ENCODE data around the gene CCDC51. TPM values are rescaled to one million over a fixed set of nuclear protein-coding genes. Genes with fewer than 3 reads are reported as not detected.

The CCDC51 gene
- total and polyA plus RNA-seq, 2 experiments from 2014 or later: 18.6 to 31.4 TPM

GRCh38 chr3:48472673-48472922, 32.7 kb upstream of the CCDC51 start:
- DNase-seq (ENCODE audit: low read depth in 1 of 2, low spot score in 1 of 2): no peak
- peaks cover 21% of the 10 kb centered on the region for H3K4me1 ChIP-seq (ENCODE audit: low read depth)
- H3K27ac ChIP-seq: peak overlapping the region; percentile 82
- peak overlapping the region; percentile 29 for H3K4me3 ChIP-seq
- H3K27me3 ChIP-seq: no peaks in the 10 kb centered on the region
- no peaks in the 10 kb centered on the region for H3K9me3 ChIP-seq (ENCODE audit: low read depth)
- TF ChIP-seq CTCF (IDR thresholded peaks at IDR 0.05; ENCODE audit: low read depth, low read length): no peak
- H3K36me3 ChIP-seq: no peaks in the 10 kb centered on the region

GRCh38 chr3:48470286-48470685, 30.4 kb upstream of the CCDC51 start:
- Histone ChIP-seq H3K4me3 (no peak overlapping the region), H3K9me3 (ENCODE audit: low read depth) (no peaks in the 10 kb centered on the region), H3K27ac (no peak overlapping the region), H3K4me1 (ENCODE audit: low read depth) (peaks cover 27% of the 10 kb centered on the region), H3K36me3 (no peaks in the 10 kb centered on the region), H3K27me3 (no peaks in the 10 kb centered on the region)
- no peak for DNase-seq (ENCODE audit: low read depth in 1 of 2, low spot score in 1 of 2)
- no peak for TF ChIP-seq CTCF (IDR thresholded peaks at IDR 0.05; ENCODE audit: low read depth, low read length)

- H3K27me3 ChIP-seq: no peaks in the 10 kb centered on the region
- H3K4me3 ChIP-seq: no peak overlapping the region
- H3K4me1 ChIP-seq (ENCODE audit: low read depth): peaks cover 25% of the 10 kb centered on the region
- H3K9me3 ChIP-seq (ENCODE audit: low read depth): no peaks in the 10 kb centered on the region
- TF ChIP-seq CTCF (IDR thresholded peaks at IDR 0.05; ENCODE audit: low read depth, low read length): no peak
- H3K36me3 ChIP-seq: no peaks in the 10 kb centered on the region
- no peak for DNase-seq (ENCODE audit: low read depth in 1 of 2, low spot score in 1 of 2)
- no peak overlapping the region for H3K27ac ChIP-seq
Measured at GRCh38 chr3:48469046-48469915, 29.4 kb upstream of the CCDC51 start.

- no peak for DNase-seq (ENCODE audit: low read depth in 1 of 2, low spot score in 1 of 2)
- H3K27ac ChIP-seq: no peak overlapping the region
- H3K27me3 ChIP-seq: no peaks in the 10 kb centered on the region
- no peaks in the 10 kb centered on the region for H3K9me3 ChIP-seq (ENCODE audit: low read depth)
- H3K4me3 ChIP-seq: no peak overlapping the region
- TF ChIP-seq CTCF (IDR thresholded peaks at IDR 0.05; ENCODE audit: low read depth, low read length): no peak
- H3K36me3 ChIP-seq: no peaks in the 10 kb centered on the region
- H3K4me1 ChIP-seq (ENCODE audit: low read depth): peaks cover 21% of the 10 kb centered on the region
Measured at GRCh38 chr3:48468329-48468731, 28.4 kb upstream of the CCDC51 start.

- TF ChIP-seq CTCF (IDR thresholded peaks at IDR 0.05; ENCODE audit: low read depth, low read length): no peak
- Histone ChIP-seq H3K4me3 (no peak overlapping the region), H3K9me3 (ENCODE audit: low read depth) (no peaks in the 10 kb centered on the region), H3K27ac (peak overlapping the region; percentile 93), H3K36me3 (no peaks in the 10 kb centered on the region), H3K4me1 (ENCODE audit: low read depth) (peaks cover 15% of the 10 kb centered on the region), H3K27me3 (no peaks in the 10 kb centered on the region)
- no peak for DNase-seq (ENCODE audit: low read depth in 1 of 2, low spot score in 1 of 2)
Measured at GRCh38 chr3:48467473-48468267, 27.8 kb upstream of the CCDC51 start.
